Endometrial microvascular endothelial cells (primary cell): Measurements from ENCODE around the gene SLC8A1. TPM values are rescaled to one million over a fixed set of nuclear protein-coding genes. Genes with fewer than 3 reads are reported as not detected.

ENCODE experiments used
- in situ Hi-C: cut with HindIII; loops from 2 replicates; pipeline ENCODE4 v1.10.0; 2017; ENCODE audit warnings: low sequenced_read_pairs, low pct_unique_long_range_greater_than_20kb; ENCODE audit errors: inconsistent ontology term
- total RNA-seq: library from RNA; depleted of rRNA; stranded (reverse); fragments of >200 nt; gene quantifications from one replicate; pipeline ENCODE4 v1.2.3, GENCODE V29; 2015; ENCODE audit errors: inconsistent ontology term

Gene SLC8A1
- total RNA-seq, 1 donor from 2014 or later = 0.28 TPM

DNA sequence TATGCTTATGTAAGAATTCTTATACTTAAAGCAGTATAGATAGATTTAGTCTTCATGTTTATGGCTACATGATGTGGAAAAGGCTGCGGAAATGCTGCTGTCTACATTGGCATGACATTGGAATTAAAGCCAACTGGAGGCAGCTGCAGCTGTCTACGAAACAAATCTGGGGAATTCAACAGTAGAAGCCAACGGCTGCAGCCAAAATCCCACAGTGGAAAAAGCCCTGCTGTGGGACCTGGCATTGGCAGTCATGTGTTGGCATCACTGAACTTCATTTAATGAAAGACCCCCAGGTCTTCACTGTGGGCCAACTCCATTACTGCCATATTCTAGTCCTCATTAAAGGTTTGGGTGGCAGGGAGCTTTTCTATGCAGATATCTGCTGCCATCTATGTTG lies 223.6 kb downstream of the SLC8A1 start:
- in situ Hi-C loops = no loop called here

- in situ Hi-C loops = no loop called here
Observed at GRCh38 chr2:40227210-40227609, 224.7 kb downstream of the SLC8A1 start.

- in situ Hi-C loops = no loop called here
Observed at GRCh38 chr2:40226637-40227036, 225.3 kb downstream of the SLC8A1 start.

GRCh38 chr2:40225670-40226210 lies 226.2 kb downstream of the SLC8A1 start:
- in situ Hi-C loops = no loop called here

GRCh38 chr2:40224318-40224717 lies 227.6 kb downstream of the SLC8A1 start:
- in situ Hi-C loops = no loop called here

DNA sequence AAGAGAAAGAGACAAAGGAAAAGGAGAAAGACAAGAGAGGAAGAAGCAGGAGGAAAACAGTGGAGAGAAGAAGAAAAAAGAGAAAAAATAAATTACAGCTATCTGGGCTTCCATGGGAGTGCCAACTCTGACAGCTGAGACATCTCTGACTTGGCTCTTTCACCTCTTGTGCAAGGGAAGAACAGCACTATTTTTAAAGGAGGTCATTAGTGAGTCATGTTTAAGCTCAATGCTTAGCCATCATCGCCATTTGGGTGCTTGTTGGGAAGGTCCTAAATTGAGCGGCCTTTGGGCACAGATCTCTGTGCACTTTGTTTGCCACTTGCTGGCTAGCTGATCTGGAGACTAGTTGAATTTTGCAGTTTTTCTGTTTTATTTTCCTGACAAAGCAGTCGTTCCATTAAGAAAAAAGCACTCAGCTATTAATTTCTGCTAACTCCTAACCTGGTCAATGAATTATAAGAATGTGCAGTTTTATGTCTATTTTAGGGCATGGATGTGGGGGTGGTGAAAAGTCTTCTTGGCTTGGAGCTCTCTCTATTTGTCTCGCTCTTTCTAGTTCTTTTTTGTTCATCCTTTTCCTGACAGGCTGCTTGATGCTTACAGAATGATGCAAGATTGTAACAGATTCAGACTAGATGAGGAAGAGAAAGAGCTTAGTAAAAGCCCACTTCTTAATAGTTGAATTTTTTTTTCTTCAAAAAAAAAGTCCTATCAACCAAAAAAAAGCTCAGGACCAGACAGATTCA lies 231.5 kb downstream of the SLC8A1 start:
- in situ Hi-C loops = no loop called here

DNA sequence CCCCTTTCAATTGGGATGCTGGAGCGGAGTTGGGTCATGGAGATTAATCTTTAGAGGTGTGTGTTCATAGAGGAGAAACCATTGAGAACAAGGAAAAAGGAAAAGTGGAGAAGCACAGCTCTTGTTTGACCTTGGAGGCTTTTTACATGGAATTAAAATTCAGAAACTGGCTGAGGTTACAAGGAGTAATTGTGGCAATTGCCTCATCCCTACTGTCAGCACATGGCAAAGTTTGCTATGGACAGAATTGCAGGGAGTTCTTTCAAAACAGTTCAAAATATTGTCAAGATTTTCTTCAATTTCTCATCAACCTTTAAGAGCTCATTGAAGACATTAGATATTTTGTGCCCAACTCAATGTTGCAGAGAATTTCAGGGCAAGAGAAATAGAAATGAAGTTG lies 232.7 kb downstream of the SLC8A1 start:
- in situ Hi-C loops = no loop called here

DNA sequence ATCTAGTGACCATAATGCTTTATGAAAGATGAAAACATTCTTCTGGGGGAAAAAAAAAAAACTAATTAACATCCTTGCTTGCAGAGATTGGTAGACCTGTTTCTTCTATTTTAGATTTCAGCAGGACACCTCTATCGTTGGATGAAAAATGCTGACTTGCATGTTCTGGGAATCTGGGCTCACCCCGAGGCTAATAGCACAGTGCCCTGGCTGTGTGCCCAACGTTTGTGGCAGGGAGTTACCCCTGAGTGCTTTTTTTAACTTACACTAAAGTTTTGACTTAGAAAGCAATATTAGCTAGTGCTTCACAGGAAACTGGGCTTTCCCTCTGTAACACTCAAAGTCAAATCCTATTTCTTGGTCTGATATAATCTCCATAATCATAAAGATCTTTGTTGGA lies 233.2 kb downstream of the SLC8A1 start:
- in situ Hi-C loops = no loop called here

- in situ Hi-C loops = no loop called here
Observed at GRCh38 chr2:40213619-40214018, 238.3 kb downstream of the SLC8A1 start.

- in situ Hi-C loops = no loop called here
Observed at GRCh38 chr2:40213071-40213470, 238.8 kb downstream of the SLC8A1 start.

DNA sequence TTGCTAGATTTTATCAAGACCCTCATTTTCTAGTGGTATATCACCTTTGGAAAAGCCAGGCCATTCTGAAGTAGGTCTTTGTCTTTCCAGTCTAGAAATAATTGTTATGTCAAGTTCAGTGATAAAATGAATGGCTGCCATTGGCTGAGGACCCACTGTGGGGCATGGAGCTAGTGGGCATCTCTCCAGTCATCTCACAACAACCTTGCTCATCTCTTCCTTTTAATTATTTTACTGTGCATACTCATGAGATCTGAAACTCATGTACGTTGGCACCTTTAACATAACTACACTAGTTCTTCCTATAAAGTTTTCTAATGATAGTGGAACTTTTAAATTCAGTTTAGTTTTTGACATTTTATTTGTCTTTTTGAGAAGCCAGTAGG lies 240.9 kb downstream of the SLC8A1 start:
- in situ Hi-C loops = no loop called here

DNA sequence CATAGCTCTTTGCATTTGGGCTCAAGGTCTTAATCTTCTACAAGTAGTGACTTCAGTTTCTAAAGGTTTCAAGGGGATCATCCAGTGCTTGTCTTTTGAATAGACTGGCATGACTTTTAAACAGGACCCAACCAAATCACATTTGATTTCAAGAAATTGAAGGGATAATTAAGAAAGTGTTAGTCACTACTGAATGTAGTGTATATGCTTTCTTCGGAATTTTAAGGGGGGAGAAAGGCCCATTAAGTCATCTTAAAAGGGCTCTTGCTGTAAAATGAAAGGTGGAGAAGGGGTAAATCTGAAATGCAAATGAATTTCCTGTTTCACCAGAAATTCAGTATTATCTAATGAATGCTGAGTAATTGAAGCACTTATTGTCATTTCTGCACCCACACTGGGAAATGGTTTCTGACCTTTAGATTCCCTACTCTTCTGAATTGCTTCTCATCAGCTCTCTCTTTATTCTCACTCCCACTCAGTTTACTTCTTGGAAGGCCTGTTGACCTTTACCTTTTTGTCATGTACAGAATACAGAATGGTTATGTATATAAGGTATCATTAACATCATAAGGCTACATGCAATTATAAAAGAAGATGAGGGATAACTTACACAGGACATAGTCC lies 241.4 kb downstream of the SLC8A1 start:
- in situ Hi-C loops = no loop called here

DNA sequence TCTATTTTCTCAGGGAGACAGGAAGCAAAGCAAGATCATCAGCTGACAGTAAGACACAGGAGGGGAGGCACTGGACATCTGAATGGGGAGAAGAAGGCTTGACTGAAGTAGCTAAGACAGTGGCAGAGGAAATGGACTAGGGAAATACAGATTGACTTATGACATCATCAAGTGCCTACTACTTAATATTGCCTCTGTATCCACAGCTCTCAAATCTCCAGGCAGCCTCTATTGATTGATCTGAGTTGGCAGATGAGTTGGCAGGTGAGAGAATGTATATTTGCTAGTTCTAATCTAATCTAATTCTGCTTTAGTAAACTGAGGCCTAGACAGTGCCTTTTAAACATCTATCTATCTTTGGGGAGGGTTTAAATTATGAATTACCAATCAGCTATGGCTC lies 242.1 kb downstream of the SLC8A1 start:
- in situ Hi-C loops = no loop called here

DNA sequence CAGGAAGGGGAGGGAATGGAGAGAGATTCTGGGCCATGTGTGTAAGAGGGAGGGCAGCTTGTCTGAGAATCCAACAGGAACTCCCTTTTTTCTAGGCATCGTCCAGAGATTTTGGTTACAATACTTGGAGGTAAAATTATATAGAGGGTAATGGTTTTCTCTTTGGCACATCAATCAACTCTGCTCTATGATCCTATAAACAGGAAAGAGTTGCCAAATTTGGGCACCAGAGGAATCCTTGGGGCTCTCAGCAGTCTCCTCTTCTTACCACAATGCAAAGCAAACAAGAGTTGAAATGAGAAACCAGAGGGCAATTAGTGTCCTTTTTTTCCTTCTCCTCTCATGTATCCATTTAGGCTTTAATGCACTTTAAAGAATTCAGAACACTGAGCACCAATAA lies 243.4 kb downstream of the SLC8A1 start:
- in situ Hi-C loops = no loop called here

- in situ Hi-C loops = no loop called here
Observed at GRCh38 chr2:40204268-40204667, 247.6 kb downstream of the SLC8A1 start.

- in situ Hi-C loops = no loop called here
Observed at GRCh38 chr2:40202798-40203400, 249.0 kb downstream of the SLC8A1 start.

GRCh38 chr2:40201425-40201824 lies 250.5 kb downstream of the SLC8A1 start:
- in situ Hi-C loops = no loop called here

DNA sequence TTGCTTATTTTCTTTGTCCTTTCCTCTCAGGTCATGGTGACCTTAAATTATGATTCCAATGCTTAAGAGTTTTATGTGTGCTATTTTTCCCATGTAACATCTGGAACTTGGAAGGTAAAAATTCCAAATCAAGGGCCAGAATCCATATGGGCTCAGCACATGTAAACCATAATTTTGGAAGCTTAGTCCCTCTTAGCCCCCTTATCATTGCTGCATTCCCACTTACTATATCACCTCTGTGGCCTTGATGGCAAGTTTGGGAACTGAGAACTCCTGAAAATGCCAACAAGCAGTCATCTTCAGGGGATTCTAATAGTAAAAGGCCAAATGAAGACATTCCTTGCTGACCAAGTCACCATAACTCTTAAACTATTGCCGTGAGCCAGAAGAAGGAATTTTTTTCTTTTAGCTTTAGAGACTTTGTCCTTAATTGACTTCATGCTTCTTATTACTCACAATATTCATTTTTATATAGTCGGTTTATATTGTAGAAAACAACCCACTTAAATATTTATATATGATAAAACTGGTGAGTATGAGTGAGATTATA lies 251.4 kb downstream of the SLC8A1 start:
- in situ Hi-C loops = no loop called here

- in situ Hi-C loops = no loop called here
Observed at GRCh38 chr2:40199771-40200170, 252.1 kb downstream of the SLC8A1 start.

DNA sequence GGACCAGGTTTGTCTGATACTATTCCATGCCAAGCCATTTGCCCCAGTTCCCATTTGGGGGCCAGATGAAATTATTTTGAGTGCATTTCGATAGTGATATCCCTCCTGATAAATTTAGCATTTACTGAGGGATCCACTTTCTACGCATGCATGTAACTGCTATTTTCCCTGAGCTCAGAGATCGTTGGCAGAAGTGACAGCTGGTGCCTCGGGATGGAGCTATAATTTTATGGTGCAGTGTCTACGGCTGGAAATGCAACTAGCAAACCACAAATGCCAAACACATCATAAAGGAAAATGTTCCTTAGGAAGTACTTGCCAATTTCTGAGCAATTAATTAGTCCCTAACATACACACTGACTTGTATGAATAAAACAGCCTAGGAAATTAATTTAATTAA lies 254.8 kb downstream of the SLC8A1 start:
- in situ Hi-C loops = no loop called here
